OCI-LY7 (cell line): ENCODE data around the gene RPS6KA2. TPM values are rescaled to one million over a fixed set of nuclear protein-coding genes. Genes with fewer than 3 reads are reported as not detected.
A peak's percentile ranks its signal among the peaks of the same experiment; 100 is the strongest.

Experiments
- BruUV-seq: library from RNA; stranded (reverse); fragments of 400-500 nt; replicated peaks from 2 replicates; lab custom pipeline; 2021; lab: Mats Ljungman, UMichigan
- CTCF ChIA-PET: fragments of 300-600 bp; sonication (Branson Sonifier 250); formaldehyde crosslinking; loops from one replicate; lab custom pipeline; 2022; ENCODE audit warnings: antibody characterized with exemption; ENCODE audit not compliant: unreplicated experiment; lab: Charles Lee
- POLR2A ChIA-PET: fragments of 300-600 bp; sonication (Branson Sonifier 250); formaldehyde crosslinking; loops from one replicate; lab custom pipeline; 2022; ENCODE audit warnings: antibody characterized with exemption; lab: Charles Lee
- DNase-seq: peaks from one replicate; pipeline ENCODE4 v3.0.0-alpha.2; 2015; ENCODE audit warnings: low spot score
- H2AFZ ChIP-seq: fragments of 200-600 bp; sonication (generic), shearing (Covaris generic); 2 replicates; pipeline ENCODE4 v1.6.1; 2014; ENCODE audit warnings: mild to moderate bottlenecking, antibody characterized with exemption, low read length, moderate library complexity
- H3K27ac ChIP-seq: fragments of 200-600 bp; sonication (generic); 2 replicates; pipeline ENCODE4 v1.5.1; 2014; ENCODE audit warnings: mixed run types, low read depth, mild to moderate bottlenecking, moderate library complexity, low read length, inconsistent platforms; ENCODE audit not compliant: poor library complexity, severe bottlenecking
- H3K36me3 ChIP-seq: fragments of 200-600 bp; sonication (generic); 2 replicates; pipeline ENCODE4 v1.6.1; 2014; ENCODE audit warnings: mild to moderate bottlenecking, antibody characterized with exemption, low read length, moderate library complexity, mixed read lengths; ENCODE audit not compliant: insufficient read depth
- H3K4me1 ChIP-seq: fragments of 200-600 bp; sonication (generic); 2 replicates; pipeline ENCODE4 v1.5.1; 2014; ENCODE audit warnings: mild to moderate bottlenecking, low read length; ENCODE audit not compliant: insufficient read depth, poor library complexity, severe bottlenecking
- H3K4me2 ChIP-seq: fragments of 200-600 bp; sonication (generic); 2 replicates; pipeline ENCODE4 v1.6.1; 2014; ENCODE audit warnings: mild to moderate bottlenecking, low read length
- H3K4me3 ChIP-seq: fragments of 200-600 bp; sonication (generic); 2 replicates; pipeline ENCODE4 v1.5.1; 2014; ENCODE audit warnings: mild to moderate bottlenecking, low read depth, low read length; ENCODE audit not compliant: poor library complexity, severe bottlenecking
- H3K79me2 ChIP-seq: fragments of 200-600 bp; sonication (generic); 2 replicates; pipeline ENCODE4 v1.6.1; 2016; ENCODE audit warnings: low read depth, mild to moderate bottlenecking, low read length, moderate library complexity, mixed read lengths; ENCODE audit not compliant: insufficient read depth
- H3K9me2 ChIP-seq: fragments of 200-600 bp; sonication (generic); 2 replicates; pipeline ENCODE4 v1.6.1; 2016; ENCODE audit warnings: mild to moderate bottlenecking, low read length, mixed read lengths; ENCODE audit not compliant: insufficient read depth
- H3K9me3 ChIP-seq: fragments of 200-600 bp; sonication (generic); 2 replicates; pipeline ENCODE4 v1.6.1; 2014; ENCODE audit warnings: mild to moderate bottlenecking, mixed run types, low read length, mixed read lengths
- H4K20me1 ChIP-seq: fragments of 200-600 bp; sonication (generic); 2 replicates; pipeline ENCODE4 v1.6.1; 2014; ENCODE audit warnings: mild to moderate bottlenecking, antibody characterized with exemption, low read length, moderate library complexity, mixed read lengths; ENCODE audit not compliant: insufficient read depth
- EZH2phosphoT487 ChIP-seq: fragments of 200-600 bp; sonication (generic); IDR thresholded peaks from 2 replicates; pipeline ENCODE4 v1.6.1; 2018; ENCODE audit warnings: low read depth, borderline replicate concordance, mild to moderate bottlenecking, mixed run types, antibody characterized with exemption, low read length, moderate library complexity, mixed read lengths
- intact Hi-C: fragments of 100-400 bp; cut with micrococcal nuclease; formaldehyde crosslinking; loops from one replicate; pipeline ENCODE4 v1.10.0; 2022; ENCODE audit not compliant: unreplicated experiment
- total RNA-seq, 2 experiments: library from RNA; depleted of rRNA in 1 of 2; stranded (reverse); fragments of >200 nt in 1 of 2; shearing (Covaris generic) in 1 of 2; gene quantifications; 2 replicates each; pipeline ENCODE4 v1.2.3, GENCODE V29; 2014 to 2022
- TF ChIP-seq, protein P1 (sequence below): fragments of 200-600 bp; sonication (generic); conservative IDR thresholded peaks from 2 replicates; pipeline ENCODE4 v1.5.1; 2014; ENCODE audit warnings: mild to moderate bottlenecking, antibody characterized with exemption, low read length, moderate library complexity, mixed read lengths

The RPS6KA2 gene
- total RNA-seq, 2 experiments from 2014 or later: 0.69 to 1.9 TPM

GRCh38 chr6:166588691-166589336 lies 38.2 kb downstream of the RPS6KA2 start:
- Histone ChIP-seq H3K9me2 (no peaks in the 10 kb centered on the region), H3K79me2 (no peaks in the 10 kb centered on the region), H3K27ac (peak overlapping the region; percentile 93), H3K4me3 (peak overlapping the region; percentile 32), H2AFZ (peak overlapping the region; percentile 94), H4K20me1 (no peaks in the 10 kb centered on the region), H3K4me2 (peak overlapping the region; percentile 79), H3K4me1 (peaks cover 35% of the 10 kb centered on the region), H3K36me3 (no peaks in the 10 kb centered on the region), H3K9me3 (no peaks in the 10 kb centered on the region)
- TF ChIP-seq EZH2phosphoT487: no peak
- TF ChIP-seq, protein P1, sequence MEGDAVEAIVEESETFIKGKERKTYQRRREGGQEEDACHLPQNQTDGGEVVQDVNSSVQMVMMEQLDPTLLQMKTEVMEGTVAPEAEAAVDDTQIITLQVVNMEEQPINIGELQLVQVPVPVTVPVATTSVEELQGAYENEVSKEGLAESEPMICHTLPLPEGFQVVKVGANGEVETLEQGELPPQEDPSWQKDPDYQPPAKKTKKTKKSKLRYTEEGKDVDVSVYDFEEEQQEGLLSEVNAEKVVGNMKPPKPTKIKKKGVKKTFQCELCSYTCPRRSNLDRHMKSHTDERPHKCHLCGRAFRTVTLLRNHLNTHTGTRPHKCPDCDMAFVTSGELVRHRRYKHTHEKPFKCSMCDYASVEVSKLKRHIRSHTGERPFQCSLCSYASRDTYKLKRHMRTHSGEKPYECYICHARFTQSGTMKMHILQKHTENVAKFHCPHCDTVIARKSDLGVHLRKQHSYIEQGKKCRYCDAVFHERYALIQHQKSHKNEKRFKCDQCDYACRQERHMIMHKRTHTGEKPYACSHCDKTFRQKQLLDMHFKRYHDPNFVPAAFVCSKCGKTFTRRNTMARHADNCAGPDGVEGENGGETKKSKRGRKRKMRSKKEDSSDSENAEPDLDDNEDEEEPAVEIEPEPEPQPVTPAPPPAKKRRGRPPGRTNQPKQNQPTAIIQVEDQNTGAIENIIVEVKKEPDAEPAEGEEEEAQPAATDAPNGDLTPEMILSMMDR: no peak
- CTCF ChIA-PET: interaction anchor here (1.7 kb wide), 1 partner anchor 39 kb away, joined by 7 read pairs; no protein-coding TSS in a partner anchor
- POLR2A ChIA-PET: interaction anchor here (0.6 to 1.7 kb wide), 7 partner anchors 9 to 247 kb away, joined by 3 to 6 read pairs (median 4); partner anchors contain the start of gene RPS6KA2
- BruUV-seq: no TSS peak
- intact Hi-C loops: loop anchor here (1.0 to 5.0 kb wide), 3 partner anchors 38 to 368 kb away; partner anchors contain the start of gene RPS6KA2
- DNase-seq: peak; percentile 42

DNA sequence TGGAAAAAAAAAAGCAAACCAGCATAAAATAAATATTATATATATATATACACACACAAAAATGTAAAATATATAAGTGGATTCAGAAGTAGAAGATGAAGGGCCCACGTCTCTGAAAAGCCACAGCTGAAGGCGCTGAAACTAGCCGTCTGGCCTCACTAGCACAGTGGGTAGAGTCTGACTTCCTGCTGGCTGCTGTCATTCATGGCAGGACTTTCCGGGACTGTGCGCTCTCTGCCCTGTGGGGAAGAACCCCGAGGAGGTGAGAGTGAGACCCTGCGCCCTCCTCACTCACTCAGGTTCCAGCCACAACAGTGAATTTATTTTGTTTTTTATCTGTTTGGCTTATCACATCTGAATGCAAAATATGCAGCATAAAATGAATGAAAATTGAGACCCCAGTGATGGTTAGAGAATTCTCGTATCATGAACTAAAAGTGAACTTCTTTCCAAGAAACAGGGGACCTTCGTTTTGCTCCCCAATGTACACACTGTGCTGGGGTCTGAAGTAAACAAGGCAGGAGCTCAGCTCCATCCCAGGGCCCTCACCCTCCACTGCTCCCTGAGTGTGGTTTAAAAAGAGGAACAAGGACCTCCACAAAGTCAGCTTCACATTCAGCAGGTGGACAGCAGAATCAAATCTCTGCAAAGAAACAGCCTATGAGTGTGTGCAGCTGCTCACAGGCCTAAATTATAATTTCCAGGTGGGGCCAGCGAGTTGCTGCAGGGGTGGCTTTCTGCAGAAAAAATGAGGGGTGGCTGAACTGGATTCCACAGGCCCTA lies 39.2 kb downstream of the RPS6KA2 start:
- H3K27ac ChIP-seq: peak overlapping the region; percentile 93
- ChIA-PET POLR2A (interaction anchor here (0.7 to 1.7 kb wide), 3 partner anchors 12 to 200 kb away, joined by 3 to 6 read pairs (median 3); partner anchors contain the start of gene RPS6KA2), CTCF (interaction anchor here (0.5 to 1.7 kb wide), 3 partner anchors 22 to 40 kb away, joined by 3 to 7 read pairs (median 3); no protein-coding TSS in a partner anchor)
- peak overlapping the region; percentile 53 for H3K4me3 ChIP-seq
- peaks cover 35% of the 10 kb centered on the region for H3K4me1 ChIP-seq
- H3K79me2 ChIP-seq: no peaks in the 10 kb centered on the region
- DNase-seq: peak; percentile 91
- intact Hi-C loops: loop anchor here (1.0 to 5.0 kb wide), 3 partner anchors 39 to 369 kb away; partner anchors contain the start of gene RPS6KA2
- H4K20me1 ChIP-seq: no peaks in the 10 kb centered on the region
- H3K9me3 ChIP-seq: no peaks in the 10 kb centered on the region
- H3K36me3 ChIP-seq: no peaks in the 10 kb centered on the region
- no peak for TF ChIP-seq EZH2phosphoT487
- TF ChIP-seq, protein P1: no peak
- H2AFZ ChIP-seq: peak overlapping the region; percentile 94
- no peaks in the 10 kb centered on the region for H3K9me2 ChIP-seq
- BruUV-seq: no TSS peak
- H3K4me2 ChIP-seq: peak overlapping the region; percentile 79
